GM23338 (cell line): Measurements from ENCODE around the gene SKA1. TPM values are rescaled to one million over a fixed set of nuclear protein-coding genes. Genes with fewer than 3 reads are reported as not detected.
A peak's percentile ranks its signal among the peaks of the same experiment; 100 is the strongest.

Source experiments
- ATAC-seq: fragments of 200-7000 bp; cut with Tn5 transposase; 3 replicates; pipeline ENCODE4 v1.9.1; 2020
- DNase-seq: peaks from one replicate; pipeline ENCODE4 v3.0.0-alpha.2; 2015; ENCODE audit warnings: low spot score
- H2AFZ ChIP-seq: fragments of 200-600 bp; sonication (generic); 2 replicates; pipeline ENCODE4 v1.8.0; 2016; ENCODE audit warnings: antibody characterized with exemption, mild to moderate bottlenecking, moderate library complexity
- H3F3A ChIP-seq: fragments of 200-600 bp; sonication (generic); replicated peaks from 2 replicates; pipeline ENCODE4 v1.8.0; 2017; ENCODE audit warnings: antibody characterized with exemption, mixed run types, low read depth
- H3K27ac ChIP-seq: fragments of 200-600 bp; sonication (generic); 2 replicates; pipeline ENCODE4 v1.6.1; 2016; ENCODE audit warnings: low read depth
- H3K27me3 ChIP-seq: fragments of 200-600 bp; sonication (generic); 2 replicates; pipeline ENCODE4 v1.8.0; 2016; ENCODE audit warnings: mild to moderate bottlenecking, mixed run types, moderate library complexity; ENCODE audit not compliant: insufficient read depth
- H3K36me3 ChIP-seq: fragments of 200-600 bp; sonication (generic); 2 replicates; pipeline ENCODE4 v1.8.0; 2016; ENCODE audit warnings: mild to moderate bottlenecking; ENCODE audit not compliant: insufficient read depth
- H3K4me1 ChIP-seq: fragments of 200-600 bp; sonication (generic); 2 replicates; pipeline ENCODE4 v1.8.0; 2016; ENCODE audit warnings: mild to moderate bottlenecking, moderate library complexity; ENCODE audit not compliant: insufficient read depth
- H3K4me2 ChIP-seq: fragments of 200-600 bp; sonication (generic); 2 replicates; pipeline ENCODE4 v1.7.1; 2017; ENCODE audit warnings: mixed run types
- H3K4me3 ChIP-seq: fragments of 200-600 bp; sonication (generic); 2 replicates; pipeline ENCODE4 v1.6.1; 2016; ENCODE audit warnings: mixed run types
- H3K79me2 ChIP-seq: fragments of 200-600 bp; sonication (generic); replicated peaks from 2 replicates; pipeline ENCODE4 v1.8.0; 2017; ENCODE audit warnings: mild to moderate bottlenecking; ENCODE audit not compliant: insufficient read depth
- H3K9me2 ChIP-seq: fragments of 200-600 bp; sonication (generic); 2 replicates; pipeline ENCODE4 v1.8.0; 2017; ENCODE audit not compliant: insufficient read depth
- H4K20me1 ChIP-seq: fragments of 200-600 bp; sonication (generic); replicated peaks from 2 replicates; pipeline ENCODE4 v1.8.0; 2017; ENCODE audit warnings: mild to moderate bottlenecking; ENCODE audit not compliant: insufficient read depth
- H3K27ac Mint-ChIP-seq: 2 replicates; pipeline ENCODE4 v1.8.0; 2020; ENCODE audit warnings: inconsistent platforms, mild to moderate bottlenecking, moderate library complexity, mixed read lengths
- H3K27me3 Mint-ChIP-seq: 3 replicates; pipeline ENCODE4 v1.8.0; 2022; ENCODE audit warnings: low read depth, mild to moderate bottlenecking, moderate library complexity, mixed read lengths, inconsistent platforms; ENCODE audit not compliant: insufficient read depth, poor library complexity
- H3K36me3 Mint-ChIP-seq: 3 replicates; pipeline ENCODE4 v1.8.0; 2021; ENCODE audit warnings: low read depth, mild to moderate bottlenecking, inconsistent platforms, moderate library complexity, mixed read lengths
- H3K4me1 Mint-ChIP-seq: 3 replicates; pipeline ENCODE4 v1.8.0; 2020; ENCODE audit warnings: mild to moderate bottlenecking, inconsistent platforms, mixed read lengths
- H3K4me3 Mint-ChIP-seq: 3 replicates; pipeline ENCODE4 v1.8.0; 2021; ENCODE audit warnings: moderate library complexity, mild to moderate bottlenecking, inconsistent platforms, mixed read lengths
- H3K9me3 Mint-ChIP-seq: 3 replicates; pipeline ENCODE4 v1.8.0; 2020; ENCODE audit warnings: moderate library complexity, mild to moderate bottlenecking, inconsistent platforms, mixed read lengths
- CREB1 ChIP-seq: fragments of 250-450 bp; sonication (Bioruptor Pico); IDR thresholded peaks from 2 replicates; pipeline ENCODE4 v1.5.0; 2020; ENCODE audit warnings: low read depth, mild to moderate bottlenecking, moderate library complexity
- ETS1 ChIP-seq: IDR thresholded peaks from 2 replicates; pipeline ENCODE4 v1.6.1; 2016; ENCODE audit warnings: antibody characterized with exemption
- JUNB ChIP-seq: IDR thresholded peaks from one replicate; pipeline ENCODE4 v1.6.1; 2016; ENCODE audit warnings: antibody characterized with exemption; ENCODE audit not compliant: unreplicated experiment
- STAT1 ChIP-seq: IDR thresholded peaks from one replicate; pipeline ENCODE4 v1.6.1; 2016; ENCODE audit warnings: antibody characterized with exemption; ENCODE audit not compliant: unreplicated experiment
- ZNF114 ChIP-seq: fragments of 250-450 bp; sonication (Bioruptor Pico); IDR thresholded peaks from 2 replicates; pipeline ENCODE4 v1.5.0; 2020; ENCODE audit warnings: mild to moderate bottlenecking, moderate library complexity
- ZNF331 ChIP-seq: fragments of 250-450 bp; sonication (Bioruptor Pico); IDR thresholded peaks from 2 replicates; pipeline ENCODE4 v1.5.0; 2020; ENCODE audit warnings: low read depth, mild to moderate bottlenecking, moderate library complexity
- ZNF462 ChIP-seq: fragments of 250-450 bp; sonication (Bioruptor Pico); IDR thresholded peaks from 2 replicates; pipeline ENCODE4 v1.5.0; 2020; ENCODE audit warnings: mild to moderate bottlenecking, moderate library complexity
- polyA plus RNA-seq: library from polyadenylated mRNA; unstranded; fragments of >200 nt; fragmentation: Nextera tagmentation; extraction: Ambion mirVana; gene quantifications from 2 replicates; pipeline ENCODE4 v1.2.1, GENCODE V29; 2016
- total RNA-seq: library from RNA; depleted of rRNA; stranded (reverse); fragments of >200 nt; shearing (Covaris generic); gene quantifications from 2 replicates; pipeline ENCODE4 v1.2.3, GENCODE V29; 2014

SKA1 gene
- total and polyA plus RNA-seq, 2 experiments from 2014 or later: 14.2 to 25.1 TPM

GRCh38 chr18:50409236-50409635 lies 34.4 kb downstream of the SKA1 start:
- H3K4me2 ChIP-seq: no peak overlapping the region
- TF ChIP-seq ZNF114 (CRISPR knock-in tag) (no peak), STAT1 (no peak), JUNB (no peak)
- no peak overlapping the region for H3K27ac Mint-ChIP-seq
- H3K27ac ChIP-seq: no peak overlapping the region
- no peaks in the 10 kb centered on the region for H3K9me2 ChIP-seq
- peaks cover 41% of the 10 kb centered on the region for H3K4me1 Mint-ChIP-seq
- no peak for DNase-seq
- no peak overlapping the region for H3K4me3 ChIP-seq
- H3K27me3 Mint-ChIP-seq: peaks cover 8% of the 10 kb centered on the region
- no peaks in the 10 kb centered on the region for H4K20me1 ChIP-seq
- H3K79me2 ChIP-seq: no peaks in the 10 kb centered on the region
- no peaks in the 10 kb centered on the region for H3F3A ChIP-seq
- ATAC-seq: no peak
- no peak overlapping the region for H3K4me3 Mint-ChIP-seq
- H3K36me3 Mint-ChIP-seq: no peaks in the 10 kb centered on the region
- no peak overlapping the region for H2AFZ ChIP-seq
- no peaks in the 10 kb centered on the region; the same call in 2 of the 3 replicates for H3K9me3 Mint-ChIP-seq
- H3K4me1 ChIP-seq: peaks cover 33% of the 10 kb centered on the region
- no peaks in the 10 kb centered on the region for H3K36me3 ChIP-seq
- H3K27me3 ChIP-seq: no peaks in the 10 kb centered on the region

GRCh38 chr18:50410008-50410407 lies 35.2 kb downstream of the SKA1 start:
- H3K4me3 ChIP-seq: no peak overlapping the region
- no peaks in the 10 kb centered on the region; the same call in 2 of the 3 replicates for H3K9me3 Mint-ChIP-seq
- no peaks in the 10 kb centered on the region for H3K36me3 ChIP-seq
- H3K9me2 ChIP-seq: no peaks in the 10 kb centered on the region
- H3K27ac Mint-ChIP-seq: no peak overlapping the region
- H3K27me3 Mint-ChIP-seq: peaks cover 8% of the 10 kb centered on the region
- no peaks in the 10 kb centered on the region for H3K27me3 ChIP-seq
- peaks cover 38% of the 10 kb centered on the region for H3K4me1 Mint-ChIP-seq
- DNase-seq (peak; percentile 27), ATAC-seq (peak; percentile 50)
- H3K4me2 ChIP-seq: no peak overlapping the region
- no peaks in the 10 kb centered on the region for H3K36me3 Mint-ChIP-seq
- no peaks in the 10 kb centered on the region for H4K20me1 ChIP-seq
- no peak overlapping the region for H3K4me3 Mint-ChIP-seq
- no peak overlapping the region for H2AFZ ChIP-seq
- H3F3A ChIP-seq: no peaks in the 10 kb centered on the region
- no peak overlapping the region for H3K27ac ChIP-seq
- peaks cover 33% of the 10 kb centered on the region for H3K4me1 ChIP-seq
- TF ChIP-seq ETS1: no peak
- TF ChIP-seq ZNF114 (CRISPR knock-in tag): no peak
- TF ChIP-seq ZNF331 (CRISPR knock-in tag): no peak
- no peak for TF ChIP-seq JUNB
- no peaks in the 10 kb centered on the region for H3K79me2 ChIP-seq

- peaks cover 32% of the 10 kb centered on the region for H3K4me1 Mint-ChIP-seq
- H3K4me3 ChIP-seq: no peak overlapping the region
- ATAC-seq: no peak
- no peaks in the 10 kb centered on the region for H3K9me2 ChIP-seq
- H3K4me2 ChIP-seq: no peak overlapping the region
- H3K36me3 Mint-ChIP-seq: no peaks in the 10 kb centered on the region
- no peaks in the 10 kb centered on the region for H3K27me3 ChIP-seq
- DNase-seq: no peak
- no peaks in the 10 kb centered on the region for H3K36me3 ChIP-seq
- peaks cover 31% of the 10 kb centered on the region for H3K4me1 ChIP-seq
- H3K27ac ChIP-seq: no peak overlapping the region
- H3K4me3 Mint-ChIP-seq: no peak overlapping the region
- no peaks in the 10 kb centered on the region; the same call in 2 of the 3 replicates for H3K9me3 Mint-ChIP-seq
- H3K27me3 Mint-ChIP-seq: peaks cover 6% of the 10 kb centered on the region
- H2AFZ ChIP-seq: no peak overlapping the region
- H3K27ac Mint-ChIP-seq: no peak overlapping the region
- no peaks in the 10 kb centered on the region for H3F3A ChIP-seq
- H4K20me1 ChIP-seq: no peaks in the 10 kb centered on the region
- H3K79me2 ChIP-seq: no peaks in the 10 kb centered on the region
- TF ChIP-seq ZNF331 (CRISPR knock-in tag): no peak
- TF ChIP-seq ZNF462 (CRISPR knock-in tag): no peak
- no peak for TF ChIP-seq CREB1 (CRISPR knock-in tag)
- no peak for TF ChIP-seq ETS1
Observed at GRCh38 chr18:50410894-50411293, 36.0 kb downstream of the SKA1 start.
